ENCODE measurements around the gene FAM161B.
"Not testable (repeated sequence)": the region's sequence is repeated elsewhere in the genome, so short reads cannot be mapped to it uniquely, and the experiment has no call there.

Gene FAM161B

GRCh38 chr14:73943083-73943482 is 6.8 kb downstream of the FAM161B start:
- DNase-seq, result no peak

GRCh38 chr14:73942180-73942579 is 7.7 kb downstream of the FAM161B start:
- DNase-seq, result no peak

GRCh38 chr14:73937012-73937411 is 12.9 kb downstream of the FAM161B start:
- DNase-seq, result no peak

- DNase-seq, result no peak
Observed at GRCh38 chr14:73936548-73936947, 13.3 kb downstream of the FAM161B start.

GRCh38 chr14:73935666-73936065 is 14.2 kb downstream of the FAM161B start:
- no peak for DNase-seq

- DNase-seq, result no peak
Observed at GRCh38 chr14:73924337-73924736, 25.6 kb downstream of the FAM161B start.

GRCh38 chr14:73919457-73919856 is 30.4 kb downstream of the FAM161B start:
- not testable (repeated sequence) for DNase-seq

GRCh38 chr14:73916324-73916723 is 33.6 kb downstream of the FAM161B start:
- DNase-seq, result no peak

- no peak for DNase-seq
Observed at GRCh38 chr14:73913256-73913655, 36.6 kb downstream of the FAM161B start.

GRCh38 chr14:73909681-73910080 is 40.2 kb downstream of the FAM161B start:
- DNase-seq, result no peak

GRCh38 chr14:73903028-73903427 is 46.9 kb downstream of the FAM161B start:
- DNase-seq, result no peak

GRCh38 chr14:73896521-73896920 is 53.4 kb downstream of the FAM161B start:
- DNase-seq, result no peak

- peak; percentile 10 for DNase-seq
Observed at GRCh38 chr14:73895939-73896338, 54.0 kb downstream of the FAM161B start.

- not testable (repeated sequence) for DNase-seq
Observed at GRCh38 chr14:73894180-73894687, 55.7 kb downstream of the FAM161B start.

GRCh38 chr14:73889376-73889775 is 60.5 kb downstream of the FAM161B start:
- DNase-seq, result no peak

GRCh38 chr14:73888971-73889370 is 60.9 kb downstream of the FAM161B start:
- DNase-seq, result no peak

- no peak for DNase-seq
Observed at GRCh38 chr14:73888460-73888725, 61.5 kb downstream of the FAM161B start.

GRCh38 chr14:73887694-73888459 is 62.0 kb downstream of the FAM161B start:
- DNase-seq, result no peak

- no peak for DNase-seq
Observed at GRCh38 chr14:73887318-73887616, 62.6 kb downstream of the FAM161B start.

GRCh38 chr14:73886449-73887317 is 63.2 kb downstream of the FAM161B start, which contains the start of gene ZNF410:
Gene ZNF410, plus strand, starts transcription at chr14:73886859. Its CDS starts 5,317 bp downstream, at chr14:73892176.
- DNase-seq, result peak; percentile 90

GRCh38 chr14:73884438-73885190 is 65.3 kb downstream of the FAM161B start:
- no peak for DNase-seq
